HepG2 (cell line): Measurements from ENCODE around the gene UPB1. TPM values are rescaled to one million over a fixed set of nuclear protein-coding genes. Genes with fewer than 3 reads are reported as not detected.
A peak's percentile ranks its signal among the peaks of the same experiment; 100 is the strongest.

Experiments used
- DMAP1 ChIP-seq: IDR thresholded peaks from 2 replicates; pipeline ENCODE4 v1.6.1; 2016
- FIP1L1 ChIP-seq: fragments of 200-400 bp; formaldehyde crosslinking; IDR thresholded peaks from 2 replicates; pipeline ENCODE4 v1.6.1; 2018; ENCODE audit warnings: low read depth, mild to moderate bottlenecking, low read length, moderate library complexity, borderline replicate concordance; ENCODE audit not compliant: insufficient read depth
- MTA1 ChIP-seq: sonication (generic); formaldehyde crosslinking; IDR thresholded peaks from 2 replicates; pipeline ENCODE4 v1.4.0; 2020; ENCODE audit warnings: missing genetic modification reagents, mild to moderate bottlenecking, borderline replicate concordance
- PITX1 ChIP-seq: sonication (generic); formaldehyde crosslinking; IDR thresholded peaks from 2 replicates; pipeline ENCODE4 v1.5.1; 2020; ENCODE audit warnings: mild to moderate bottlenecking, missing genetic modification reagents
- PTBP1 ChIP-seq: fragments of 200-400 bp; formaldehyde crosslinking; IDR thresholded peaks from 2 replicates; pipeline ENCODE4 v1.6.1; 2018; ENCODE audit warnings: low read length, low read depth; ENCODE audit not compliant: poor library complexity, severe bottlenecking
- SALL2 ChIP-seq: sonication (generic); formaldehyde crosslinking; IDR thresholded peaks from 2 replicates; pipeline ENCODE4 v1.8.1; 2023; ENCODE audit warnings: mild to moderate bottlenecking, missing genetic modification reagents, inconsistent platforms
- SAP130 ChIP-seq: IDR thresholded peaks from 2 replicates; pipeline ENCODE4 v1.6.1; 2016; ENCODE audit warnings: low read depth
- SETDB1 ChIP-seq: sonication (generic); formaldehyde crosslinking; IDR thresholded peaks from 2 replicates; pipeline ENCODE4 v1.5.1; 2020; ENCODE audit warnings: missing genetic modification reagents, mild to moderate bottlenecking, borderline replicate concordance
- SRF ChIP-seq: IDR thresholded peaks from 2 replicates; pipeline ENCODE4 v1.6.1; 2011; ENCODE audit warnings: mild to moderate bottlenecking, low read depth, low read length, moderate library complexity
- TRIM24 ChIP-seq: sonication (generic); formaldehyde crosslinking; IDR thresholded peaks from 2 replicates; pipeline ENCODE4 v1.8.0; 2022; ENCODE audit warnings: mild to moderate bottlenecking, missing genetic modification reagents
- U2AF1 ChIP-seq: fragments of 200-400 bp; formaldehyde crosslinking; optimal IDR thresholded peaks from 2 replicates; pipeline ENCODE3; 2017; ENCODE audit warnings: mild to moderate bottlenecking, low read depth, low read length
- ZNF142 ChIP-seq: sonication (generic); formaldehyde crosslinking; IDR thresholded peaks from 2 replicates; pipeline ENCODE4 v1.4.0; 2020; ENCODE audit warnings: missing genetic modification reagents
- ZNF570 ChIP-seq: sonication (generic); formaldehyde crosslinking; IDR thresholded peaks from 2 replicates; pipeline ENCODE4 v1.4.0; 2020; ENCODE audit warnings: mild to moderate bottlenecking, missing genetic modification reagents, borderline replicate concordance
- ZNF749 ChIP-seq: sonication (generic); formaldehyde crosslinking; IDR thresholded peaks from 2 replicates; pipeline ENCODE4 v1.8.0; 2022; ENCODE audit warnings: mild to moderate bottlenecking, missing genetic modification reagents, moderate library complexity, borderline replicate concordance
- ZNF800 ChIP-seq: sonication (generic); formaldehyde crosslinking; IDR thresholded peaks from 2 replicates; pipeline ENCODE4 v1.4.0; 2020; ENCODE audit warnings: missing genetic modification reagents
- ZNF839 ChIP-seq: sonication (generic); formaldehyde crosslinking; IDR thresholded peaks from 2 replicates; pipeline ENCODE4 v1.4.0; 2020; ENCODE audit warnings: missing genetic modification reagents, mild to moderate bottlenecking, borderline replicate concordance
- ZNF841 ChIP-seq: sonication (generic); formaldehyde crosslinking; IDR thresholded peaks from 2 replicates; pipeline ENCODE4 v1.8.1; 2023; ENCODE audit warnings: missing genetic modification reagents, borderline replicate concordance
- polyA plus RNA-seq, 8 experiments: library from polyadenylated mRNA; depleted of rRNA in 3 of 8; stranded (reverse) in 7 of 8; unstranded in 1 of 8; fragments of >200 nt; fragmentation: Illumina TruSeq in 4 of 8; extraction: Trizol in 4 of 8; gene quantifications; 2 replicates each; pipeline versions ENCODE4 v1.2.1 to v1.2.3, GENCODE V29; 2011 to 2016; ENCODE audit warnings: low read depth in 4 of 8, missing spikeins in 1 of 8, mixed read lengths in 1 of 8; ENCODE audit not compliant: insufficient read depth in 1 of 8
- total RNA-seq, 5 experiments: library from RNA; depleted of rRNA; stranded (reverse); fragments of >200 nt; fragmentation: Illumina TruSeq; extraction: Trizol; gene quantifications; 2 replicates each; pipeline ENCODE4 v1.2.3, GENCODE V29; 2016; ENCODE audit warnings: low read depth in 1 of 5

The UPB1 gene
- total and polyA plus RNA-seq, 2 of the 13 experiments (the other 11 are each of a cell fraction or from before 2014, with no cell fraction given), result 0.38 to 1.2 TPM

GRCh38 chr22:24555165-24556039 lies 60.3 kb downstream of the UPB1 start, which contains the start of gene SNRPD3 (continued):
- no peak for TF ChIP-seq ZNF142 (CRISPR knock-in tag)
- no peak; the same call in 1 of the 2 replicates for TF ChIP-seq ZNF800
- TF ChIP-seq PTBP1, result peak; percentile 35
- TF ChIP-seq MTA1 (CRISPR knock-in tag), result peak; percentile 81; the same call in 1 of the 2 replicates
- TF ChIP-seq SAP130 (CRISPR knock-in tag), result peak; percentile 97
- no peak for TF ChIP-seq PITX1
- TF ChIP-seq TRIM24, result no peak
- TF ChIP-seq FIP1L1, result peak; percentile 83; the same call in 1 of the 2 replicates
- TF ChIP-seq SRF, result peak; percentile 75
- TF ChIP-seq DMAP1 (CRISPR knock-in tag), result peak; percentile 90
- TF ChIP-seq SALL2 (CRISPR knock-in tag), result peak; percentile 75; the same call in 1 of the 2 replicates
- TF ChIP-seq ZNF839 (CRISPR knock-in tag), result no peak
- TF ChIP-seq ZNF749, result no peak
- no peak for TF ChIP-seq ZNF841 (CRISPR knock-in tag)
- TF ChIP-seq U2AF1, result peak; percentile 94
- no peak for TF ChIP-seq ZNF570
- 0 out of 2 replicates have a peak, but pooled peaks have one; percentile 75 for TF ChIP-seq SETDB1
